ENCODE data around the gene PTPRN. TPM values are rescaled to one million over a fixed set of nuclear protein-coding genes. Genes with fewer than 3 reads are reported as not detected.

The PTPRN gene
- total RNA-seq, 1 donor from 2014 or later = 4.1 TPM

GRCh38 chr2:219277703-219278654 is 31.2 kb downstream of the PTPRN start:
- peak; percentile 81 for DNase-seq (ENCODE audit: low read depth, low spot score)
- no peaks in the 10 kb centered on the region for H3K9me3 Mint-ChIP-seq
- no peaks in the 10 kb centered on the region for H3K36me3 Mint-ChIP-seq (ENCODE audit: low read depth)
- TF ChIP-seq, protein P1, sequence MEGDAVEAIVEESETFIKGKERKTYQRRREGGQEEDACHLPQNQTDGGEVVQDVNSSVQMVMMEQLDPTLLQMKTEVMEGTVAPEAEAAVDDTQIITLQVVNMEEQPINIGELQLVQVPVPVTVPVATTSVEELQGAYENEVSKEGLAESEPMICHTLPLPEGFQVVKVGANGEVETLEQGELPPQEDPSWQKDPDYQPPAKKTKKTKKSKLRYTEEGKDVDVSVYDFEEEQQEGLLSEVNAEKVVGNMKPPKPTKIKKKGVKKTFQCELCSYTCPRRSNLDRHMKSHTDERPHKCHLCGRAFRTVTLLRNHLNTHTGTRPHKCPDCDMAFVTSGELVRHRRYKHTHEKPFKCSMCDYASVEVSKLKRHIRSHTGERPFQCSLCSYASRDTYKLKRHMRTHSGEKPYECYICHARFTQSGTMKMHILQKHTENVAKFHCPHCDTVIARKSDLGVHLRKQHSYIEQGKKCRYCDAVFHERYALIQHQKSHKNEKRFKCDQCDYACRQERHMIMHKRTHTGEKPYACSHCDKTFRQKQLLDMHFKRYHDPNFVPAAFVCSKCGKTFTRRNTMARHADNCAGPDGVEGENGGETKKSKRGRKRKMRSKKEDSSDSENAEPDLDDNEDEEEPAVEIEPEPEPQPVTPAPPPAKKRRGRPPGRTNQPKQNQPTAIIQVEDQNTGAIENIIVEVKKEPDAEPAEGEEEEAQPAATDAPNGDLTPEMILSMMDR (conservative IDR thresholded peaks at IDR 0.05) = peak; percentile 98
- H3K27ac Mint-ChIP-seq (ENCODE audit: unreplicated experiment) = no peak overlapping the region
- peak overlapping the region; percentile 89 for H3K4me3 Mint-ChIP-seq
- H3K4me1 Mint-ChIP-seq = peaks cover 27% of the 10 kb centered on the region
- H3K27me3 Mint-ChIP-seq (ENCODE audit: low read depth) = peaks cover 23% of the 10 kb centered on the region

DNA sequence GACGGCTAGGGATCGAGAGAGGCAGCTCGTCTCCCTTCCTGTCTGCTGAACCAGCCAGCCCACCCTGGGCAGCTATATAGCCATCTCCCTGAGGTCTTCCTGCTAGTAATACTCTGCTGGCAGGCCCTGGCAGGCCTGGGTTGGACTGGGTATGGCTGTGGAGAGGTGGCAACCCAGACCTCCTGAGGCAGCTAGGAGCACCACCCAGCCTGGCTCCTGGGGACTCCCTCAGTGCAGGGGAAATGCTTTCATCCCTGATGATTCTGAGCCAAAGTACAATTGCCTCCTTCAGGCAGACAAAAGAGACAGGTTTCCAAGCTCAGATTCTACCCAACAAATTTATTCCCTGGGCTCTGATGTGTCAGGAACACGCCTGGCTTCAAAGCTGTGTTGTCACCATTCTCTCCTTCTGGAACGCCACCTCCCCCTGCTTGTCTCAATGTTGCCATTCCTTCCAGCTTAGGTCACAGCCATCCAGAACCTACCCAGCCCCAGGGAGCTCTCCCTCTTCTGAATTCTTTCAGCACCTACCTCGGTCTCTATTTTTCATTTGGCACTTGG is 34.8 kb downstream of the PTPRN start:
- Mint-ChIP-seq H3K27me3 (ENCODE audit: low read depth) (peaks cover 50% of the 10 kb centered on the region), H3K27ac (ENCODE audit: unreplicated experiment) (no peak overlapping the region), H3K9me3 (no peaks in the 10 kb centered on the region), H3K4me1 (peaks cover 17% of the 10 kb centered on the region), H3K4me3 (no peak overlapping the region), H3K36me3 (ENCODE audit: low read depth) (no peaks in the 10 kb centered on the region)
- TF ChIP-seq, protein P1 (conservative IDR thresholded peaks at IDR 0.05) = no peak
- no peak for DNase-seq (ENCODE audit: low read depth, low spot score)

- Mint-ChIP-seq H3K27ac (ENCODE audit: unreplicated experiment) (peak overlapping the region; percentile 50), H3K27me3 (ENCODE audit: low read depth) (peaks cover 55% of the 10 kb centered on the region), H3K4me3 (no peak overlapping the region), H3K36me3 (ENCODE audit: low read depth) (no peaks in the 10 kb centered on the region), H3K9me3 (no peaks in the 10 kb centered on the region), H3K4me1 (peaks cover 15% of the 10 kb centered on the region)
- TF ChIP-seq, protein P1 (conservative IDR thresholded peaks at IDR 0.05) = no peak
- DNase-seq (ENCODE audit: low read depth, low spot score) = no peak
Measured at GRCh38 chr2:219273937-219274336, 35.3 kb downstream of the PTPRN start.

- Mint-ChIP-seq H3K9me3 (no peaks in the 10 kb centered on the region), H3K4me3 (no peak overlapping the region), H3K27me3 (ENCODE audit: low read depth) (peaks cover 63% of the 10 kb centered on the region), H3K4me1 (peaks cover 7% of the 10 kb centered on the region), H3K27ac (ENCODE audit: unreplicated experiment) (no peak overlapping the region), H3K36me3 (ENCODE audit: low read depth) (no peaks in the 10 kb centered on the region)
- no peak for DNase-seq (ENCODE audit: low read depth, low spot score)
- TF ChIP-seq, protein P1 (conservative IDR thresholded peaks at IDR 0.05) = no peak
Measured at GRCh38 chr2:219272995-219273394, 36.2 kb downstream of the PTPRN start.

GRCh38 chr2:219272356-219272755 is 36.8 kb downstream of the PTPRN start:
- no peak overlapping the region for H3K27ac Mint-ChIP-seq (ENCODE audit: unreplicated experiment)

More at GRCh38 chr2:219272356-219272755, 36.8 kb downstream of the PTPRN start:
- H3K9me3 Mint-ChIP-seq = no peaks in the 10 kb centered on the region
- H3K4me1 Mint-ChIP-seq = peaks cover under 1% of the 10 kb centered on the region
- DNase-seq (ENCODE audit: low read depth, low spot score) = no peak
- no peak overlapping the region for H3K4me3 Mint-ChIP-seq
- peaks cover 61% of the 10 kb centered on the region for H3K27me3 Mint-ChIP-seq (ENCODE audit: low read depth)
- TF ChIP-seq, protein P1 (conservative IDR thresholded peaks at IDR 0.05) = no peak
- no peaks in the 10 kb centered on the region for H3K36me3 Mint-ChIP-seq (ENCODE audit: low read depth)

Measured in neural crest cell (in vitro differentiated cells).